Measurements from ENCODE around the gene CD59. TPM values are rescaled to one million over a fixed set of nuclear protein-coding genes. Genes with fewer than 3 reads are reported as not detected.

The CD59 gene
- total RNA-seq, 4 donors from 2014 or later: 190 to 448 (median 302) TPM

DNA sequence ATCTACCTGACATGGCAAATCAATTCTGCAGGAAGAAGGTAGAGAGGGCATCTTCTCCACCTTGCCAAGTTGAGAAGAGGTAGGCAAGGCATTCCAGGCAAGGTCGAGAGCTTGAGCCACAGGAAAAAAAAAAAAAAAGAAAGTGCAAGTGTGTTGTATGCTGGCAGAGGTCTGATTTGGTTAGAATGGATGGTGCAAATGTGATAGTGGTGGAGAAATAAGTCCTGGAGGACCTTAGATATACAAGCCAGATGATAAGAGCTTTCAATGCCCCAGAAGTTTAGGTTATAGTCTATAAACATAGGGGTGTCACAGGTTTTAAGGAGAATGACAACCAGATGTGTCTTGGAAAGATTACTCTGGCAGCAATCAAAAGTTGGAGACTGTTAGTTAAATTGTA, 36.6 kb upstream of the CD59 start:
- H3K36me3 ChIP-seq: peaks cover 0 to 23% (median 0%) of the 10 kb centered on the region in 3 donors
- peak overlapping the region in 1 of 4 donors; percentile 94 for H3K4me3 ChIP-seq
- TF ChIP-seq, protein P1, sequence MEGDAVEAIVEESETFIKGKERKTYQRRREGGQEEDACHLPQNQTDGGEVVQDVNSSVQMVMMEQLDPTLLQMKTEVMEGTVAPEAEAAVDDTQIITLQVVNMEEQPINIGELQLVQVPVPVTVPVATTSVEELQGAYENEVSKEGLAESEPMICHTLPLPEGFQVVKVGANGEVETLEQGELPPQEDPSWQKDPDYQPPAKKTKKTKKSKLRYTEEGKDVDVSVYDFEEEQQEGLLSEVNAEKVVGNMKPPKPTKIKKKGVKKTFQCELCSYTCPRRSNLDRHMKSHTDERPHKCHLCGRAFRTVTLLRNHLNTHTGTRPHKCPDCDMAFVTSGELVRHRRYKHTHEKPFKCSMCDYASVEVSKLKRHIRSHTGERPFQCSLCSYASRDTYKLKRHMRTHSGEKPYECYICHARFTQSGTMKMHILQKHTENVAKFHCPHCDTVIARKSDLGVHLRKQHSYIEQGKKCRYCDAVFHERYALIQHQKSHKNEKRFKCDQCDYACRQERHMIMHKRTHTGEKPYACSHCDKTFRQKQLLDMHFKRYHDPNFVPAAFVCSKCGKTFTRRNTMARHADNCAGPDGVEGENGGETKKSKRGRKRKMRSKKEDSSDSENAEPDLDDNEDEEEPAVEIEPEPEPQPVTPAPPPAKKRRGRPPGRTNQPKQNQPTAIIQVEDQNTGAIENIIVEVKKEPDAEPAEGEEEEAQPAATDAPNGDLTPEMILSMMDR (IDR thresholded peaks at IDR 0.05): no peak
- no peak for TF ChIP-seq POLR2A (IDR thresholded peaks at IDR 0.05)
- no peak for TF ChIP-seq EP300 (IDR thresholded peaks at IDR 0.05)
- WGBS, 2 donors: 49 to 52% methylated on average over 1 of the region's 1 CpG
- peaks cover 0 to 43% (median 28%) of the 10 kb centered on the region in 4 donors for H3K4me1 ChIP-seq
- H3K9me3 ChIP-seq: no peaks in the 10 kb centered on the region
- DNase-seq (ENCODE audit: low spot score in 2 of 2): no peak
- peak overlapping the region in 1 of 4 donors; percentile 95 for H3K27ac ChIP-seq
- no peaks in the 10 kb centered on the region for H3K27me3 ChIP-seq

- peaks cover 0 to 43% (median 28%) of the 10 kb centered on the region in 4 donors for H3K4me1 ChIP-seq
- DNase-seq (ENCODE audit: low spot score in 2 of 2): no peak
- no peak overlapping the region for H3K27ac ChIP-seq
- WGBS, 2 donors: 78 to 79% methylated on average over 4 of the region's 4 CpGs
- no peaks in the 10 kb centered on the region for H3K27me3 ChIP-seq
- no peak for TF ChIP-seq POLR2A (IDR thresholded peaks at IDR 0.05)
- peaks cover 0 to 29% (median 0%) of the 10 kb centered on the region in 3 donors for H3K36me3 ChIP-seq
- H3K4me3 ChIP-seq: no peak overlapping the region
- H3K9me3 ChIP-seq: no peaks in the 10 kb centered on the region
Measured at GRCh38 chr11:33772300-33772699, 36.1 kb upstream of the CD59 start.

DNA sequence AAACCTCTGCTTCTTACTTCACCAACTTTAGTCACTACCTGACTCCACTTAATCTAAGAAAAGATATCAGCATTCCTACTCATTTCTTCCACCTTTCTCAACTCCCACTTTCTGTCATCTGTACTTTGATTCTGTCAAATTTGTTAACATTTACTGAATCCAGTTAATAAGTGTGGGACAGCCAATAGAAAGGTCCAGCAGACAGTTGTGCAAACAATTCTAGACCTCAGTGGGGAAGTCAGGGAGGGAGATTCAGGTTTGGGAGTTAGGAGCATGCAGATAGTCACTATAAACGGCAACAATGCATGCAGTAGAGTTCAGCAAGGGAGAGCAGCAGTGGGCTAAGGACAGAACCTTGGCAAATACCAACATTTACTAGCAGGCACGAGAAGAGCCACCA, 34.0 kb upstream of the CD59 start:
- no peaks in the 10 kb centered on the region for H3K27me3 ChIP-seq
- no peak for DNase-seq (ENCODE audit: low spot score in 2 of 2)
- peaks cover 0 to 30% (median 18%) of the 10 kb centered on the region in 4 donors for H3K4me1 ChIP-seq
- 65 to 71% methylated on average over 2 of the region's 2 CpGs for WGBS, 2 donors
- no peak overlapping the region for H3K27ac ChIP-seq
- peaks cover 0 to 50% (median 4%) of the 10 kb centered on the region in 3 donors for H3K36me3 ChIP-seq
- no peak overlapping the region for H3K4me3 ChIP-seq
- H3K9me3 ChIP-seq: no peaks in the 10 kb centered on the region
- TF ChIP-seq EP300 (IDR thresholded peaks at IDR 0.05): no peak
- TF ChIP-seq POLR2A (IDR thresholded peaks at IDR 0.05): no peak
- TF ChIP-seq, protein P1 (IDR thresholded peaks at IDR 0.05): no peak

- WGBS, 2 donors: 82 to 83% methylated on average over 4 of the region's 4 CpGs
- no peaks in the 10 kb centered on the region for H3K27me3 ChIP-seq
Measured at GRCh38 chr11:33769542-33769941, 33.3 kb upstream of the CD59 start.

GRCh38 chr11:33767624-33768023, 31.4 kb upstream of the CD59 start:
- Histone ChIP-seq H3K9me3 (peaks cover 0 to 14% (median 0%) of the 10 kb centered on the region in 4 donors), H3K27me3 (no peaks in the 10 kb centered on the region), H3K27ac (no peak overlapping the region), H3K4me3 (no peak overlapping the region), H3K4me1 (peaks cover 0 to 15% (median 7%) of the 10 kb centered on the region in 4 donors), H3K36me3 (peaks cover 0 to 76% (median 4%) of the 10 kb centered on the region in 3 donors)
- WGBS, 2 donors: 89 to 92% methylated on average over 4 of the region's 4 CpGs
- DNase-seq (ENCODE audit: low spot score in 2 of 2): no peak
- TF ChIP-seq, protein P1 (IDR thresholded peaks at IDR 0.05): no peak
- TF ChIP-seq POLR2A (IDR thresholded peaks at IDR 0.05) (no peak), EP300 (IDR thresholded peaks at IDR 0.05) (no peak)

More at GRCh38 chr11:33769542-33769941, 33.3 kb upstream of the CD59 start:
- Histone ChIP-seq H3K27ac (no peak overlapping the region), H3K4me1 (peaks cover 0 to 25% (median 13%) of the 10 kb centered on the region in 4 donors), H3K9me3 (no peaks in the 10 kb centered on the region), H3K4me3 (no peak overlapping the region), H3K36me3 (peaks cover 0 to 57% (median 4%) of the 10 kb centered on the region in 3 donors)
- DNase-seq (ENCODE audit: low spot score in 2 of 2): no peak
- TF ChIP-seq EP300 (IDR thresholded peaks at IDR 0.05): no peak

- WGBS, 2 donors: 94 to 99% methylated on average over 2 of the region's 2 CpGs
- Histone ChIP-seq H3K4me3 (no peak overlapping the region), H3K9me3 (peaks cover 0 to 14% (median 0%) of the 10 kb centered on the region in 4 donors), H3K27ac (no peak overlapping the region), H3K4me1 (no peaks in the 10 kb centered on the region), H3K27me3 (no peaks in the 10 kb centered on the region), H3K36me3 (peaks cover 0 to 91% (median 4%) of the 10 kb centered on the region in 3 donors)
- no peak for DNase-seq (ENCODE audit: low spot score in 2 of 2)
- TF ChIP-seq, protein P1 (IDR thresholded peaks at IDR 0.05): no peak
- no peak for TF ChIP-seq POLR2A (IDR thresholded peaks at IDR 0.05)
- no peak for TF ChIP-seq EP300 (IDR thresholded peaks at IDR 0.05)
Measured at GRCh38 chr11:33766085-33766484, 29.9 kb upstream of the CD59 start.

Measured in tibial nerve (tissue), 4 donors.